H1 (cell line): ENCODE results near the gene HMCN1. TPM values are rescaled to one million over a fixed set of nuclear protein-coding genes. Genes with fewer than 3 reads are reported as not detected.

Experiments
- BCL11A ChIP-seq, 2 experiments: IDR thresholded peaks; one replicate each; pipeline ENCODE4 v1.6.1; 2011; ENCODE audit warnings: low read depth in 2 of 2, low read length in 2 of 2, mild to moderate bottlenecking in 2 of 2
- BRCA1 ChIP-seq: IDR thresholded peaks from 2 replicates; pipeline ENCODE4 v1.6.1; 2012; ENCODE audit warnings: low read depth, low read length, improper control_type of control experiment
- CHD7 ChIP-seq: fragments of 300-600 bp; sonication (generic); IDR thresholded peaks from 2 replicates; pipeline ENCODE4 v1.7.1; 2012; ENCODE audit warnings: low read length, moderate library complexity, mild to moderate bottlenecking, inconsistent platforms; ENCODE audit not compliant: insufficient replicate concordance
- CTBP2 ChIP-seq: IDR thresholded peaks from 2 replicates; pipeline ENCODE4 v1.7.0; 2011; ENCODE audit warnings: borderline replicate concordance, mild to moderate bottlenecking, moderate library complexity, mixed read lengths, low read length; ENCODE audit not compliant: insufficient read depth, insufficient read length
- KDM4A ChIP-seq: IDR thresholded peaks from one replicate; pipeline ENCODE4 v1.7.1; 2012; ENCODE audit warnings: low read depth, mild to moderate bottlenecking, moderate library complexity, low read length, inconsistent platforms; ENCODE audit not compliant: severe bottlenecking
- MAFK ChIP-seq: IDR thresholded peaks from 2 replicates; pipeline ENCODE4 v1.6.1; 2012; ENCODE audit warnings: low read depth, mild to moderate bottlenecking, improper control_type of control experiment, low read length
- RAD21 ChIP-seq, 2 experiments: IDR thresholded peaks in 1 of 2; conservative IDR thresholded peaks in 1 of 2; 2 replicates each; pipeline ENCODE4 v1.6.1; 2011; ENCODE audit warnings: low read depth in 2 of 2, low read length in 2 of 2, improper control_type of control experiment in 1 of 2, inconsistent platforms in 1 of 2, mild to moderate bottlenecking in 1 of 2, moderate library complexity in 1 of 2
- RFX5 ChIP-seq: IDR thresholded peaks from 2 replicates; pipeline ENCODE4 v1.6.1; 2011; ENCODE audit warnings: low read depth, low read length, improper control_type of control experiment, borderline replicate concordance
- SIX5 ChIP-seq: IDR thresholded peaks from 2 replicates; pipeline ENCODE4 v1.6.1; 2011; ENCODE audit warnings: mild to moderate bottlenecking, low read depth, low read length
- USF2 ChIP-seq: IDR thresholded peaks from 2 replicates; pipeline ENCODE4 v1.6.1; 2011; ENCODE audit warnings: low read length, improper control_type of control experiment
- polyA plus RNA-seq, 7 experiments: library from polyadenylated mRNA; depleted of rRNA in 3 of 7; stranded (reverse) in 5 of 7; unstranded in 2 of 7; fragments of >200 nt in 5 of 7; fragments of 200-250 nt in 2 of 7; gene quantifications; 1 replicate in 5 of 7; 2 replicates in 1 of 7; 4 replicates in 1 of 7; pipeline versions ENCODE4 v1.2.1 to v1.2.3, GENCODE V29; 2011 to 2013; ENCODE audit warnings: missing spikeins in 2 of 7, mixed read lengths in 2 of 7
- total RNA-seq: library from RNA; stranded (reverse); fragmentation: NEBNext Ultra II Directional; extraction: Animal tissue kit (Norgen Biotek cat#: 25700); gene quantifications from 2 replicates; pipeline ENCODE4 v1.2.1, GENCODE V29; 2021

HMCN1 gene
- total and polyA plus RNA-seq, 2 of the 8 experiments (the other 6 are each of a cell fraction or from before 2014, with no cell fraction given) = 13.8 to 14.6 TPM

- TF ChIP-seq CHD7 = no peak
- no peak for TF ChIP-seq CTBP2
- TF ChIP-seq RAD21 (IDR thresholded peaks at IDR 0.05 in 1 of 2, conservative IDR thresholded peaks at IDR 0.05 in 1 of 2; ENCODE audit: low read depth in 2 of 2, low read length in 2 of 2) = no peak
- TF ChIP-seq BCL11A (IDR thresholded peaks at IDR 0.05; ENCODE audit: low read depth in 2 of 2, low read length in 2 of 2) = no peak
- TF ChIP-seq MAFK = no peak
- TF ChIP-seq BRCA1 = no peak
- TF ChIP-seq SIX5 = no peak
- no peak for TF ChIP-seq KDM4A
- no peak for TF ChIP-seq RFX5
- no peak for TF ChIP-seq USF2
Observed at GRCh38 chr1:185862235-185862634, 128.0 kb downstream of the HMCN1 start (continued).
